Retinal pigment epithelial cell (primary cell): ENCODE measurements around the gene SPARC.

ENCODE experiments used
- DNase-seq: peaks from one replicate; pipeline ENCODE4 v3.0.0-alpha.2; 2010; ENCODE audit warnings: low read depth
- H3K4me3 ChIP-seq: 2 replicates; pipeline ENCODE4 v1.5.1; 2011; ENCODE audit warnings: mild to moderate bottlenecking, low read length, control low read depth, moderate library complexity
- TF ChIP-seq, protein P1 (sequence below): conservative IDR thresholded peaks from 2 replicates; pipeline ENCODE4 v1.5.1; 2011; ENCODE audit warnings: low read depth, low read length, control low read depth, inconsistent platforms

SPARC gene

DNA sequence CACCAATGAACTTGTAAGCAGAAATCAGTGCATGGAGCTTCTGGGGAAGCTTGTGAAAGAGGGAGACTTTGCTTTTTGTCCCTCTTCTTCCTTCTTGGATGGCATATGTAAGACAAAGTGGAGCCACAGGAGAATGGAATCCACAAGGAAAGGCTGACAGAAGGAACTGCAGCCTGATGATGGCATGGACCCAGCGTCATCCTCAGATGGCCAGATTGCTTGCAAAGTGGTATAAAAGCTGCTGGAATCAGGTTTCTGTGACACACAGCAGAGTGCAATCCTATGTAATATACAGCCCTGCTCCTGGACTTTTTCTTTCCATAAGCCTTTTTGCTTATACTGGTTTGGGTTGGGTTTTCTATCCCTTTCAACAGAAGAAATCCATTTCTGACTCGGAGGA is 31.4 kb upstream of the SPARC start:
- TF ChIP-seq, protein P1, sequence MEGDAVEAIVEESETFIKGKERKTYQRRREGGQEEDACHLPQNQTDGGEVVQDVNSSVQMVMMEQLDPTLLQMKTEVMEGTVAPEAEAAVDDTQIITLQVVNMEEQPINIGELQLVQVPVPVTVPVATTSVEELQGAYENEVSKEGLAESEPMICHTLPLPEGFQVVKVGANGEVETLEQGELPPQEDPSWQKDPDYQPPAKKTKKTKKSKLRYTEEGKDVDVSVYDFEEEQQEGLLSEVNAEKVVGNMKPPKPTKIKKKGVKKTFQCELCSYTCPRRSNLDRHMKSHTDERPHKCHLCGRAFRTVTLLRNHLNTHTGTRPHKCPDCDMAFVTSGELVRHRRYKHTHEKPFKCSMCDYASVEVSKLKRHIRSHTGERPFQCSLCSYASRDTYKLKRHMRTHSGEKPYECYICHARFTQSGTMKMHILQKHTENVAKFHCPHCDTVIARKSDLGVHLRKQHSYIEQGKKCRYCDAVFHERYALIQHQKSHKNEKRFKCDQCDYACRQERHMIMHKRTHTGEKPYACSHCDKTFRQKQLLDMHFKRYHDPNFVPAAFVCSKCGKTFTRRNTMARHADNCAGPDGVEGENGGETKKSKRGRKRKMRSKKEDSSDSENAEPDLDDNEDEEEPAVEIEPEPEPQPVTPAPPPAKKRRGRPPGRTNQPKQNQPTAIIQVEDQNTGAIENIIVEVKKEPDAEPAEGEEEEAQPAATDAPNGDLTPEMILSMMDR = no peak
- no peak for DNase-seq
- H3K4me3 ChIP-seq = no peak overlapping the region

DNA sequence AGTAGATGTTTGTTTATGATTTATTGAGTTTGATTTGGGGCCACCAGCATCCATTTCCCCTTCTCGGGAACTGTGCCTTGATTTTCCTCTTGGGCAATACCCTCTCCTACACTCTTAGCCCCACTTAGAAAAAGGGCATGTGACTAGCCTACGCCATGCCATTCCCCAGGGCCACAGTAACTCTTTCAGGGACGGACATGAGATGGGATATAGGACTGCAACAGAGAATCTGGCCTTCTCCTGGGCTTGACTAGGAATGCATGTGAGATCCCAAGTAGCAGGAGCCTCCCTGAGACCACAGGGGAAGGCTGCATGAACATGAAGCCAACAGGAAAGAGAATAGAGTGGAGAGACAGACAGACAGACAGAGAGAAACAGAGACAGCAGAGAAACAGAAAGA is 30.7 kb upstream of the SPARC start:
- no peak for DNase-seq
- H3K4me3 ChIP-seq = no peak overlapping the region
- TF ChIP-seq, protein P1 = no peak

- TF ChIP-seq, protein P1 = no peak
- H3K4me3 ChIP-seq = no peak overlapping the region
- DNase-seq = no peak
These were observed 22.5 kb upstream of the SPARC start for GRCh38 chr5:151709109-151709735.

DNA sequence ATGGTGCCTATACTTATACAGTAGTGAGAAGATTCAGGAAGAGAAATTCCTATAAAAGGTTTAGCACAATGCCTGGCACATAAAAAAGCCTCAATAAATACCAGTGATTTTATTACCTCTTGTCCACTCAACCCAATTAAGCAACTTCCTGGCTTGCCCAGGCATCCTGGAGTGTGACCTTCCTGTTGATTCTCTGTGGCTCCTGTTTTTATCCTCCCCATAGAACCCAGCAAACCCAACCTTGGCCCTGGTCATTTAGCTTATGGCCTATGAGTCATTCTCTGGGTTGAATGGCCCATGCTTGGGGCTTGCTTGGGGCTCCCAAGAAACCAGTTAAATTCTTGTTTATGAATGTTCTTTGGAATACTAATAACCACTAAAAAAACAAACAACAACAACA is 21.4 kb upstream of the SPARC start:
- TF ChIP-seq, protein P1 = no peak
- DNase-seq = no peak
- no peak overlapping the region for H3K4me3 ChIP-seq

- TF ChIP-seq, protein P1 = no peak
- no peak overlapping the region for H3K4me3 ChIP-seq
- DNase-seq = no peak
These were observed 20.9 kb upstream of the SPARC start for GRCh38 chr5:151707567-151707966.

DNA sequence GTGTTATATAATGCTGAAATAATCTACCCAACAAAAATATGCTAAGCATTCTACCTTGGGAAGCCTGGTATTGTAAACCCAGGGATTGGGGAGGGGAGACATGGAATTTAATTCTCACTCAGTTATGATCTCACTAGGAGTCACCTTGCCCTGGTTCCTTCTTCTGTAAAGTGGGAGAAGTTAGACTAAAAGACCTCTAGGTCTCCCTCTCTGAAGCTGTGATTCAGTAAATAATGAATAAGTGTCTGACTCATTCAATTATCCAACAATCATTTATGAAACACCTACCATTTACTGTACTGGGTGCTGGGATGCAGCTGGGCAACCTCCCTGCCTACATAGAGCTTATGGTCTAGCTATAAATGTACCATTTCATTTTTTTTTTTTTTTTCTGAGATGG is 20.2 kb upstream of the SPARC start:
- TF ChIP-seq, protein P1 = no peak
- no peak for DNase-seq

GRCh38 chr5:151703780-151704179 is 17.1 kb upstream of the SPARC start:
- DNase-seq = no peak
- no peak overlapping the region for H3K4me3 ChIP-seq
- TF ChIP-seq, protein P1 = no peak

More for the DNA sequence above, 20.2 kb upstream of the SPARC start:
- H3K4me3 ChIP-seq = no peak overlapping the region
